ENCODE measurements around the gene CCDC150.
"Not testable (repeated sequence)": the region's sequence is repeated elsewhere in the genome, so short reads cannot be mapped to it uniquely, and the experiment has no call there.

The CCDC150 gene

DNA sequence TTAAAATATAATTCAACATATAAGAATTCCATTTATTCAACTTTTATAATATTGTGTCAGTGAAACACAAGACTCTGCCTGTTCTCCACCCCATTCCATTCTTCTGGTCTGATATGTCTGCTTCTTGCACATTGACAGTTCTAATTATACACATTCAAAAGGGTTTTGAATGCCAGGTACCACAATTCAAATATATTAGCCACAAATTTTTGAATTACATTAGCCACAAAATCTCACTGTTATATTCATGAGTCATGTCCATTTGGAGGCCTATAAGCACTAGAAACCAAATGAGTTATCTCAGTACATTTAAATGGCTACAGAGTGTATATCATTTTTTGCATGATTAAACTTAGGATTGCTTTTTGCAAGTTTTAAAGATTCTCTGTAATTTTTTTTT lies 72.1 kb downstream of the CCDC150 start:
- Mint-ChIP-seq H3K4me1 (no peaks in the 10 kb centered on the region), H3K4me3 (no peak overlapping the region), H3K9me3 (peaks cover 0 to 8% of the 10 kb centered on the region in 2 donors), H3K36me3 (peaks cover 4 to 5% of the 10 kb centered on the region in 2 donors), H3K27me3 (no peaks in the 10 kb centered on the region), H3K27ac (no peak overlapping the region)
- ATAC-seq (replicated peaks) (no peak), DNase-seq (no peak)

DNA sequence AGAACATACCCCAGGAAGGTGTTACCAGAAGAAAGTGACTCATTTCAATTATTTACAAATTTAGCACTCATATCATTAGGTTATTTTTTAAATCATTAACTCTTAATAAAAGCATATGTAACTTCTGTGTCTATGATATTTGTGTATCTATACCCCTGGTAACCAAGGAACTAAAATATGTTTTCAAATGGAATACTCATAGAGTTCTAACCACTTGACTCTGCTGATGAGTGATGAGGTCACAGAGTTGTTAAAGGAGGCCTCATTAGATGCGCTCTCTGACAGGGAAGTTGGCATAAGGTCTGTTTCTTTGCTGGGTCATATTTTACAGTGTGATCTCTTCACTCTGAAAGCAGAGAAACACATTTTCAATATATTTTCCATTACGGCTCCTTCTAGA lies 73.4 kb downstream of the CCDC150 start:
- H3K4me3 Mint-ChIP-seq: no peak overlapping the region
- no peaks in the 10 kb centered on the region for H3K27me3 Mint-ChIP-seq
- peaks cover 4 to 5% of the 10 kb centered on the region in 2 donors for H3K36me3 Mint-ChIP-seq
- no peak for DNase-seq
- H3K27ac Mint-ChIP-seq: no peak overlapping the region
- H3K4me1 Mint-ChIP-seq: no peaks in the 10 kb centered on the region
- peaks cover 0 to 8% of the 10 kb centered on the region in 2 donors for H3K9me3 Mint-ChIP-seq
- ATAC-seq (replicated peaks): no peak

DNA sequence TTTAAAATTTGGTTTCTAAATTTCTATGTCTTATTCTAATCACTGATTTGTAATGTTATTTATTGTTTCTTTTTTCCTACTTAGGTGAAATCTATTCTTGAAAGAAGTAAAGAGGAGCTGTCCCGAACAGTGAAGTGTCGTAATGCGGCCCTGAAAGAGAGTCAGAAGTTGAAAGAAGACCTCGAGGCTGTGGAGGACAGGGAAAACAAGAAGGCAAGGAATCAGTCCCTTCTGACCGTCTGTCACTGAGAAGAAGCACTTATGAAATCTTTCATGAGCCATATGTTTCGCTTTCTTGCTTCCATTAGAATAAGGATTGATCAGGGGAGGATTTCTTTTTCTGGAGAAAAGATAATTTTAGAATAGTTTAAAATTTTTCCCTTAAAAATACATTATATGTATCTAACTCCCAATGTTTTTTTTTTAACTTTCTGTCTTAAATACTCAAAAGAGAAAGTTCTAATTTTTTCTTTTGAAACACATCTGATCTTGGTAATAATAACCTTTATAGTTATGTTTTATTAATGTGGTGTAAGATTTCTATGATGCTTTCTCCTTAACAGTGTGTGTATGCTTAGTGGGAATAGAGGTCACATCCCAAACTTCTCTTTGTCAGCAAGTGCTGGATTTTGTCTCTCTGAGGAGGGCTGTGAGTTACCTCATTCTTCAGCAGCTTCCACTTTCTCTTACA lies 79.0 kb downstream of the CCDC150 start:
- H3K36me3 Mint-ChIP-seq: no peaks in the 10 kb centered on the region
- no peak overlapping the region for H3K4me3 Mint-ChIP-seq
- no peaks in the 10 kb centered on the region for H3K27me3 Mint-ChIP-seq
- no peak overlapping the region for H3K27ac Mint-ChIP-seq
- ATAC-seq (replicated peaks): no peak
- DNase-seq: no peak
- no peaks in the 10 kb centered on the region for H3K9me3 Mint-ChIP-seq
- H3K4me1 Mint-ChIP-seq: no peaks in the 10 kb centered on the region

GRCh38 chr2:196719110-196719872 lies 79.8 kb downstream of the CCDC150 start:
- H3K36me3 Mint-ChIP-seq: no peaks in the 10 kb centered on the region
- H3K9me3 Mint-ChIP-seq: no peaks in the 10 kb centered on the region
- no peak overlapping the region for H3K4me3 Mint-ChIP-seq
- no peak overlapping the region for H3K27ac Mint-ChIP-seq
- no peaks in the 10 kb centered on the region for H3K4me1 Mint-ChIP-seq
- DNase-seq (no peak), ATAC-seq (replicated peaks) (peak in 1 of 2 donors; percentile 25)
- no peaks in the 10 kb centered on the region for H3K27me3 Mint-ChIP-seq

- ATAC-seq (replicated peaks): no peak
- H3K27me3 Mint-ChIP-seq: no peaks in the 10 kb centered on the region
- no peak overlapping the region for H3K4me3 Mint-ChIP-seq
- H3K36me3 Mint-ChIP-seq: no peaks in the 10 kb centered on the region
- H3K27ac Mint-ChIP-seq: no peak overlapping the region
- DNase-seq: no peak
- no peaks in the 10 kb centered on the region for H3K4me1 Mint-ChIP-seq
- no peaks in the 10 kb centered on the region for H3K9me3 Mint-ChIP-seq
These were observed 84.1 kb downstream of the CCDC150 start for GRCh38 chr2:196723571-196723970.

DNA sequence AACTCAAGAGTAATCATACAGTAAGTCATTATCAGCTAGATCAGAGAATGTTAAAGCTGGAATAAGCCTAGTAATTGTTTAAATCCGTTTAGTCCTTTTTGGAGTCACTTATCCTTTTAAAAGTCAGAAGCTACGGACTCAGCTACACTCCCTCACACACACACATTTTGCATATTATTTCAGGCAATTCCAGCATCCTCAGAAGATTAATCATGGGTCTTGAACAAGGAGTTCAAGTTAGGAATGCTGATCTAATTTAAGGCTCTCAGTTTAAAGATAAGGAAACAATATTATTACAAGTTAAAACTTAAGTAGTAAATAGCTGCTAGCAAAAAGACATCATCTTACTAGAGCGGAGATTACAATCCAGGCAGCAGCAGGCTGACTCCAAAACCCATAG lies 85.7 kb downstream of the CCDC150 start:
- H3K4me3 Mint-ChIP-seq: no peak overlapping the region
- H3K36me3 Mint-ChIP-seq: no peaks in the 10 kb centered on the region
- H3K27ac Mint-ChIP-seq: no peak overlapping the region
- H3K9me3 Mint-ChIP-seq: no peaks in the 10 kb centered on the region
- no peak for DNase-seq
- no peaks in the 10 kb centered on the region for H3K27me3 Mint-ChIP-seq
- H3K4me1 Mint-ChIP-seq: no peaks in the 10 kb centered on the region
- ATAC-seq (replicated peaks): no peak

DNA sequence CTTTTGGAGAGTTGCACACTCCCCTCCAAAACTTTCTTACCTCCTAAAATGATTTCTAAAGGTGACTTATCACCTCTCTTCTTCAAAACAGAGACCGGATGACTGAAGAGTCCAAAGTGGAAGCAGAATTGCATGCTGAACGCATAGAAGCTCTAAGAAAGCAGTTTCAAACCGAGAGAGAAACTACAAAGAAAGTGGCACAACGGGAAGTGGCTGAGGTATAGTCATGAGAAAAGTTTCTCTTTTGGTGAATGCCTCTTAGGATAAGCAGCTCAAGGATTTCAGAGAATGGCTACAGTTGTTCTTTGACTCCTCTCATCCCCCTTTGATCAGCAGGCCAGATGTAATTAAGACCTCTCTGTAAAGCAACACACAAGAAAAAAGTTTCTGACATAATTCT lies 86.4 kb downstream of the CCDC150 start:
- no peaks in the 10 kb centered on the region for H3K9me3 Mint-ChIP-seq
- no peak for ATAC-seq (replicated peaks)
- no peaks in the 10 kb centered on the region for H3K4me1 Mint-ChIP-seq
- no peak overlapping the region for H3K4me3 Mint-ChIP-seq
- no peak overlapping the region for H3K27ac Mint-ChIP-seq
- no peaks in the 10 kb centered on the region for H3K27me3 Mint-ChIP-seq
- no peak for DNase-seq
- H3K36me3 Mint-ChIP-seq: no peaks in the 10 kb centered on the region

DNA sequence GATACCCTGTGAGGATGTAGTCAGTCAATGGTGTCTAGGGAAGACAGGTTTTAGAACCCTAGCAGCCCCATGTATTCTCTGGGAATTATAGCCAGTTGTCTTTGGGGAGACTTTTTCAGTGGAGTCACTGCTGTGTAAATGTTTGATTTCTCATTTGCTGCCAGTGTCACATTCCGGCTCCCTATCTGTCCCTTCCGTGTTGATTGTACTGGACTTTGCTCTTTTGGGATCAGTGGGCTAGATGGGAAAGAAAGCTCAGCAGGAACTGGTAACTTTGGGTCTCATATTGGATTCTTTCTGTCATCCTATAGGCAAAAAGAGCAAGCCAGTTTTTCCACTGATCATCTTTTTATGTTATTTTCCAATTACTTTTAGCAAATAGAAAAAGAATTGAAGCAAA lies 89.9 kb downstream of the CCDC150 start:
- DNase-seq: no peak
- H3K9me3 Mint-ChIP-seq: no peaks in the 10 kb centered on the region
- H3K4me3 Mint-ChIP-seq: no peak overlapping the region
- H3K27ac Mint-ChIP-seq: no peak overlapping the region
- no peaks in the 10 kb centered on the region for H3K27me3 Mint-ChIP-seq
- ATAC-seq (replicated peaks): no peak
- H3K36me3 Mint-ChIP-seq: peaks cover 0 to 6% of the 10 kb centered on the region in 2 donors
- no peaks in the 10 kb centered on the region for H3K4me1 Mint-ChIP-seq

- DNase-seq; H3K27me3 Mint-ChIP-seq; H3K27ac Mint-ChIP-seq; H3K4me3 Mint-ChIP-seq; ATAC-seq (replicated peaks); H3K4me1 Mint-ChIP-seq: not testable (repeated sequence)
- Mint-ChIP-seq H3K9me3 (peaks cover 10 to 23% of the 10 kb centered on the region in 2 donors), H3K36me3 (peaks cover 18 to 19% of the 10 kb centered on the region in 2 donors)
These were observed 97.1 kb downstream of the CCDC150 start for GRCh38 chr2:196736646-196737045.

GRCh38 chr2:196737046-196737445 lies 97.5 kb downstream of the CCDC150 start:
- H3K4me1 Mint-ChIP-seq: no peaks in the 10 kb centered on the region
- peaks cover 19 to 22% of the 10 kb centered on the region in 2 donors for H3K36me3 Mint-ChIP-seq
- DNase-seq: no peak
- no peak for ATAC-seq (replicated peaks)
- H3K27ac Mint-ChIP-seq: no peak overlapping the region
- no peak overlapping the region for H3K4me3 Mint-ChIP-seq
- no peaks in the 10 kb centered on the region for H3K27me3 Mint-ChIP-seq
- H3K9me3 Mint-ChIP-seq: peaks cover 13 to 23% of the 10 kb centered on the region in 2 donors

- DNase-seq (no peak), ATAC-seq (replicated peaks) (no peak)
- Mint-ChIP-seq H3K36me3 (peaks cover 19 to 25% of the 10 kb centered on the region in 2 donors), H3K27ac (no peak overlapping the region), H3K27me3 (no peaks in the 10 kb centered on the region), H3K4me1 (no peaks in the 10 kb centered on the region), H3K9me3 (peaks cover 14 to 23% of the 10 kb centered on the region in 2 donors), H3K4me3 (no peak overlapping the region)
These were observed 99.5 kb downstream of the CCDC150 start for GRCh38 chr2:196739031-196739430.

DNA sequence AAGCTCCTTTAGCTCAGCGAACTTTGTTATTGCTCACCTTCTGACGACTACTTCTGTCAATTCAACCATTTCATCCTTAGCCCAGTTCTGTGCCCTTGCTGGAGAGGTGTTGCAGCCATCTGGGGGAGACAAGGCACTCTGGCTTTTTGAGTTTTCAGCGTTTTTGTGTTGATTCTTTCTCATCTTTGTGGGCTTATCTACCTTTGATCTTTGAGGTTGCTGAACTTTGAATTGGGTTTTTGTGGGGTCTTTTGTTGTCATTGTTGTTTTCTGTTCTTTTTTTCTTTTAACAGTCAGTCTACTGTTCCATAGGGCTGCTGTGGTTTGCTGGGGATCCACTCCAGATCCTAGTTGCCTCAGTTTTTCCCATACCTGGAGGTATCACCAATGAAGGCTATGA lies 102.7 kb downstream of the CCDC150 start:
- peaks cover 10 to 19% of the 10 kb centered on the region in 2 donors for H3K36me3 Mint-ChIP-seq
- H3K27me3 Mint-ChIP-seq: no peaks in the 10 kb centered on the region
- no peaks in the 10 kb centered on the region for H3K4me1 Mint-ChIP-seq
- H3K9me3 Mint-ChIP-seq: peaks cover 14 to 17% of the 10 kb centered on the region in 2 donors
- DNase-seq (no peak), ATAC-seq (replicated peaks) (no peak)
- H3K27ac Mint-ChIP-seq: no peak overlapping the region
- H3K4me3 Mint-ChIP-seq: no peak overlapping the region

DNA sequence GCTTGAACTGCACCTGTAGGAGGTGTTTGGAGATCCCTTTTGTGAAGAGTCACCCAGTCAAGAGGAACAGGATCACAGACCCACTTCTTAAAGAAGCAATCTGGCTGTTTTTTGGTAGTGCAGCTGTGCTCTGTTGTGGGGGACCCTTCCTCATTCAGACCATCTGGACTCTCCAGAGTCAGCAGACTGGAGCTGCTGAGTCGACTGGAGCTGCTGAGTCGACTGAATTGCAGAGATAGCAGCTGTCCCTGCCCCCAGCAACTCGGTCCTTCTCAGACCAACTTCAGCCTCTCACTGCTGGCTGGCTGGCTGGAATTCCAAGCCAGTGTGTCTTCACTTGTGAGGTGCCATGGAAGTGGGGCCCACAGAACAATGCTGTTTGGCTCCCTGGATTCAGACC lies 103.2 kb downstream of the CCDC150 start:
- ATAC-seq (replicated peaks): no peak
- Mint-ChIP-seq H3K36me3 (peaks cover 10 to 19% of the 10 kb centered on the region in 2 donors), H3K9me3 (peaks cover 14 to 17% of the 10 kb centered on the region in 2 donors), H3K27me3 (no peaks in the 10 kb centered on the region), H3K4me3 (no peak overlapping the region), H3K27ac (no peak overlapping the region), H3K4me1 (no peaks in the 10 kb centered on the region)
- no peak for DNase-seq

- DNase-seq: no peak
- Mint-ChIP-seq H3K4me1 (peaks cover 0 to under 1% of the 10 kb centered on the region in 2 donors), H3K36me3 (peaks cover 10 to 19% of the 10 kb centered on the region in 2 donors), H3K4me3 (no peak overlapping the region), H3K27ac (no peak overlapping the region), H3K9me3 (peaks cover 14 to 17% of the 10 kb centered on the region in 2 donors), H3K27me3 (no peaks in the 10 kb centered on the region)
- no peak for ATAC-seq (replicated peaks)
These were observed 103.7 kb downstream of the CCDC150 start for GRCh38 chr2:196743165-196743564.

DNA sequence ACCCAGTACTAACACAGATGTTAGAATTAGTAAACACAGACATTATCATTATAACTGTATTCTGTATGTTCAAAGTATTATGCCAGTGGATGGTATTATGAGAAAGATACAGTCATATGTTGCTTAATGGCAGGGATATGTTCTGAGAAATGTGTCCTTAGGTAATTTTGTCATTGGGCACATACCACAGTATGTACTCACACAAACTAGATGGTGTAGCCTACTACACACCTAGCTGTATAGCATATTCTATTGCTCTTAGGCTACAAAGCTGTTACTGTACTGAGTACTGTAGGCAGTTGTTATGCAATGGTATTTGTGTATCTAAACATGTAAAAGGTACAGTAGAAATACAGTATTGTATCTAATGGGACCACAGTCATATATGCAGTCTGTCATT lies 106.2 kb downstream of the CCDC150 start:
- no peak for DNase-seq
- no peak for ATAC-seq (replicated peaks)
- H3K4me1 Mint-ChIP-seq: peaks cover 7 to 13% of the 10 kb centered on the region in 2 donors
- H3K36me3 Mint-ChIP-seq: peaks cover 5 to 7% of the 10 kb centered on the region in 2 donors
- peaks cover under 1 to 5% of the 10 kb centered on the region in 2 donors for H3K9me3 Mint-ChIP-seq
- H3K4me3 Mint-ChIP-seq: no peak overlapping the region
- no peaks in the 10 kb centered on the region for H3K27me3 Mint-ChIP-seq
- H3K27ac Mint-ChIP-seq: no peak overlapping the region
